Fibroblast of pulmonary artery (primary cell): ENCODE data around the gene CASP9.
"Not testable (repeated sequence)": the region's sequence is repeated elsewhere in the genome, so short reads cannot be mapped to it uniquely, and the experiment has no call there.

Source experiments
- DNase-seq: peaks from one replicate; pipeline ENCODE4 v3.0.0-alpha.2; 2010; ENCODE audit warnings: low read depth
- H3K4me3 ChIP-seq: replicated peaks from 2 replicates; pipeline ENCODE4 v1.5.1; 2011; ENCODE audit warnings: low read depth, mild to moderate bottlenecking, control low read depth, low read length, moderate library complexity
- CTCF ChIP-seq: IDR thresholded peaks from 2 replicates; pipeline ENCODE4 v1.5.1; 2011; ENCODE audit warnings: mild to moderate bottlenecking, control low read depth, low read length, inconsistent platforms; ENCODE audit errors: missing control alignments

CASP9 gene

GRCh38 chr1:15522551-15522950, 1.5 kb downstream of the CASP9 start:
- no peak for TF ChIP-seq CTCF
- no peak for DNase-seq
- H3K4me3 ChIP-seq: no peak overlapping the region

- not testable (repeated sequence) for H3K4me3 ChIP-seq, DNase-seq
Measured at GRCh38 chr1:15521206-15521906, 2.7 kb downstream of the CASP9 start.

DNA sequence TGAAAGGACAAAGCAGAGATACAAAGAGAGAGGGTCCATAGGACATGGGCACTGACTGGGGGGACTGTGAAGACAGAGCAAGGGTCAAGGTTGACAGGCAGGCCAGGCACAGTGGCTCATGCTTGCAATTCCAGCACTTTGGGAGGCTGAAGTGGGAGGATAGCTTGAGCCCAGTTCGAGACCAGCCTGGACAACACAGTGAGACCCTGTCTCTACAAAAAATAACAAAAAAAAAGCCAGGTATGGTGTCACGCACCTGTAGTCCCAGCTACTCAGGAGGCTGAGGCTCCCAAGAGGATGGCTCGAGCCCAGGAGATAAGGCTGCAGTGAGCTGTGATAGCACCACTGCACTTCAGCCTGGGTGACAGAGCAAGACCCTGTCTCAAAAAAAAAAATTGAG, 4.4 kb downstream of the CASP9 start:
- H3K4me3 ChIP-seq: no peak overlapping the region
- DNase-seq: no peak
- no peak for TF ChIP-seq CTCF

DNA sequence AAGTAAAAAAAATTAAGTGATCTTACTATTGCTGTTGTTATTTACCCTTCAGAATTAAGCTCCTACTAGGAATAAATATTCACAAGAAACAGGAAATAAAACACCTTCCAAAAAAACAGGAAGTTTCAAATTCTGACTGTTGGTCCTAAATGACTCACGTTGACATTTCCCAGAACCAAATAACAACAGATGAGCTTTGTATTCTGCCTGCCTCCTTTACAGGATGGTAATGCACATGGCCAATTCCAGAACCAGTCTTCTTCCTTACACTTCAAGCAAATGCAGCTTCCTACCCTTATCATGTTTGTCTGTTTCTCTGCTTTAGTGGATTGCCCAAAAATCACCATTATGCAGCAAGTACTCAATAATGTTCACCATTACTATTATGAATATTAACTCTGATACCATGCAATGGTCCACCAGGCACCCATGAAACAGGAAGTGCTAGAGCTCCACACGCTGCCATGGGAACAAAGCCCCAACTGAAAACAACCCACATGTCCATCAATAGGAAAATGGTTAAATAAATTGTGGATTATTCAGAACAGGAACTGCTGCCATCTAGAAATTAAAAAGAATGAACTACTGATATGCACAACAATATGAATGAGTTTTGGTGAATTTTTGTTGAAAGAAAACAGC, 8.9 kb downstream of the CASP9 start:
- TF ChIP-seq CTCF: no peak
- H3K4me3 ChIP-seq: no peak overlapping the region
- peak; percentile 19 for DNase-seq

DNA sequence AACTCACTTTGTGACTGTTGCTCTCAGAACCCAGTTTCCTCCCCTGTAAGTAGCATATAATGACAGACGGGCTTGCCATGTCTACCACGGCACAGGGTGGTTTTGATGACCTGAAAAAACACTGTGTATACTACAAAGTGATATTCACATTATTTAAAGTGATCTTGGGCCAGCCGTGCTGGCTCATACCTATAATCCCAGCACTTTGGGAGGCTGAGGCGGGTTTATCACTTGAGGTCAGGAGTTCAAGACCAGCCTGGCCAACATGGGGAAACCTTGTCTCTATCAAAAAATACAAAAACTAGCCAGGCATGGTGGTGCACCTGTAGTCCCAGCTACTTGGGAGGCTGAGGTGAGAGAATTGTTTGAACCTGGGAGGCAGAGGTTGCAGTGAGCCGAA, 9.5 kb downstream of the CASP9 start:
- not testable (repeated sequence) for DNase-seq

GRCh38 chr1:15513919-15514318, 10.1 kb downstream of the CASP9 start:
- H3K4me3 ChIP-seq: no peak overlapping the region
- TF ChIP-seq CTCF: no peak
- DNase-seq: no peak

More for the DNA sequence above, 9.5 kb downstream of the CASP9 start:
- not testable (repeated sequence) for H3K4me3 ChIP-seq

DNA sequence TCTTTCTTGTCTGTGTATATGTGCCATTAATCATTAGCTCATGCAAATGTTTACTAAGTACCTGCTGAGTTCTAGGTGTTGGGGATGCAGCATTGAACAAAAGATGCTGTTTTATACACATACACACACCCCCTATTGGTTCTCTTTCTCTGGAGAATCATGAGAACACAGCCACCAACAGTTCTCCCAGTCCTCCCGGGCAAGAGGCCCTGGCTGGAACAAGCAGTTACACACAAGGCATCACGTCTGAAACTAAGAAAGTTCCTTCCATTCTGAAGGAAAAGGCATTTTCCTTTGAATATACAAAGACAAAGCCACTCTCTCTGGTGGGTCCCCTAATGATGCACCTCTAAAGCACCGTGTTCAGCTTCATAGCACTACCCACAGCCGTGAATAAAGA, 10.8 kb downstream of the CASP9 start:
- TF ChIP-seq CTCF: no peak
- DNase-seq: no peak
- H3K4me3 ChIP-seq: no peak overlapping the region
